ENCODE results near the gene ASB18. TPM values are rescaled to one million over a fixed set of nuclear protein-coding genes. Genes with fewer than 3 reads are reported as not detected.

ASB18 gene
- total and polyA plus RNA-seq, 10 of the 15 experiments (the other 5 are each of a cell fraction or from before 2014, with no cell fraction given): not detected

DNA sequence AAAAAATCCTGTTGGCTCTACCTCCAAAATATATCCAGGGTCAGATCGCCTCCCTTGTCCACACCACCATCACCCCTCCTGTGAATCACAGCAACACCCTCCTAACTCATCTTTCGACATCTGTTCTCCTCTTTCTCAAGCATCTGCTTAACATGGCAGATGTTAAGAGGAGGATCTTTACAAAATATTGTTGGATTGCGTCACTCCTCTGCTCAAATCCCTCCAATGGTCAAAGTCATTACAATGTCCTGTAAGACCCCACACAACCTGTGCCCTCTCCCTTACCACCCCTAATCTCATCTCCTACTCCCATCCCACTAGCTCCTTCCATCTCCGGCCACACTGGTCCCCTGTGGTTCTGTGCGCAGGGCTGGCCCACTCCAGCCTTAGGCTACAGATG is 59.3 kb downstream of the ASB18 start (continued):
- TF ChIP-seq, protein P1, sequence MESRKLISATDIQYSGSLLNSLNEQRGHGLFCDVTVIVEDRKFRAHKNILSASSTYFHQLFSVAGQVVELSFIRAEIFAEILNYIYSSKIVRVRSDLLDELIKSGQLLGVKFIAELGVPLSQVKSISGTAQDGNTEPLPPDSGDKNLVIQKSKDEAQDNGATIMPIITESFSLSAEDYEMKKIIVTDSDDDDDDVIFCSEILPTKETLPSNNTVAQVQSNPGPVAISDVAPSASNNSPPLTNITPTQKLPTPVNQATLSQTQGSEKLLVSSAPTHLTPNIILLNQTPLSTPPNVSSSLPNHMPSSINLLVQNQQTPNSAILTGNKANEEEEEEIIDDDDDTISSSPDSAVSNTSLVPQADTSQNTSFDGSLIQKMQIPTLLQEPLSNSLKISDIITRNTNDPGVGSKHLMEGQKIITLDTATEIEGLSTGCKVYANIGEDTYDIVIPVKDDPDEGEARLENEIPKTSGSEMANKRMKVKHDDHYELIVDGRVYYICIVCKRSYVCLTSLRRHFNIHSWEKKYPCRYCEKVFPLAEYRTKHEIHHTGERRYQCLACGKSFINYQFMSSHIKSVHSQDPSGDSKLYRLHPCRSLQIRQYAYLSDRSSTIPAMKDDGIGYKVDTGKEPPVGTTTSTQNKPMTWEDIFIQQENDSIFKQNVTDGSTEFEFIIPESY (IDR thresholded peaks at IDR 0.05): no peak
- TF ChIP-seq ZNF24 (IDR thresholded peaks at IDR 0.05) (no peak), NRF1 (conservative IDR thresholded peaks at IDR 0.05; ENCODE audit: low read depth, low read length) (no peak), BMI1 (IDR thresholded peaks at IDR 0.05; ENCODE audit: borderline replicate concordance) (no peak), TARDBP (IDR thresholded peaks at IDR 0.05; ENCODE audit: borderline replicate concordance) (no peak), SIX5 (IDR thresholded peaks at IDR 0.05; ENCODE audit: low read depth, low read length, severe bottlenecking) (no peak), NFIC (IDR thresholded peaks at IDR 0.05; ENCODE audit: low read depth, low read length) (no peak), NR2C2 (IDR thresholded peaks at IDR 0.05; ENCODE audit: borderline replicate concordance, control insufficient read depth, insufficient read length, low read depth) (no peak), POLR2AphosphoS2 (IDR thresholded peaks at IDR 0.05; ENCODE audit: low read depth, low read length) (no peak), DPF2 (IDR thresholded peaks at IDR 0.05) (no peak)

DNA sequence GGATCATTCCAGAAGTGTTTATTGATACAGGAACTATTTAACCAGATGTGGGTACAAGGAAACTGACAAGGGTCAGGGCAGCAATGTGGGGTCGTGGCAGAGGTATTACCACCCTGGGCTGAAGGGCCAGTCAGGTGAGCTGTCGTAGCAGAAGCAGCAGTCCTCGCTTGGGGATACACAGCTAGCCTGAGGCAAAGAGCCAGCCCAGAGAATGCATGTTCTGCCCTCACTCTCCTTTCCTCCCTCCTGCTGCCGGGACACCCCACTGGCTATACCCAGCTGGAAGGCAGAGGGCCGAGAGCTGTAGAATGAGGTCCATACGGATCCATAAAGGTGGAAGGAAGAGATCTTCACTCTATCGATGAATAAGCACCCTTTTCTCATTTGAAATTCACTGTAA is 63.8 kb downstream of the ASB18 start:
- ChIA-PET CTCF (no interaction called here), POLR2A (no interaction called here), SMC1A (ENCODE audit: uncharacterized antibody, unreplicated experiment) (no interaction called here), RAD21 (ENCODE audit: unreplicated experiment) (no interaction called here)
- WGBS (ENCODE audit: insufficient coverage, insufficient replicate concordance, low lambda C conversion rate, missing lambda C conversion rate): 7% methylated on average over 7 of the region's 7 CpGs
- in situ Hi-C loops (cut with MboI): no loop called here
- H3K36me3 ChIP-seq (ENCODE audit: control insufficient read depth in 2 of 2, insufficient read depth in 2 of 2, low read length in 1 of 2): no peaks in the 10 kb centered on the region
- no peak for TF ChIP-seq WRNIP1 (IDR thresholded peaks at IDR 0.05; ENCODE audit: borderline replicate concordance, low read depth, low read length)
- no peaks in the 10 kb centered on the region for H3K9me3 ChIP-seq (replicated peaks; ENCODE audit: control insufficient read depth, insufficient read depth, low read length)
- no peak for ATAC-seq
- no peak overlapping the region for H3K27ac ChIP-seq (ENCODE audit: control insufficient read depth, insufficient read depth)
- H2AFZ ChIP-seq (ENCODE audit: control insufficient read depth, low read depth, low read length): no peak overlapping the region
- intact Hi-C loops (cut with micrococcal nuclease; ENCODE audit: unreplicated experiment): no loop called here
- no peak overlapping the region for H3K4me3 ChIP-seq
- BruUV-seq (replicated peaks): no TSS peak
- H3K4me2 ChIP-seq (ENCODE audit: control insufficient read depth, insufficient read depth): no peak overlapping the region
- no peaks in the 10 kb centered on the region for H3K4me1 ChIP-seq (ENCODE audit: control insufficient read depth, insufficient read depth, low read length)
- no peaks in the 10 kb centered on the region; a peak in 1 of 4 replicates for H3K27me3 ChIP-seq (replicated peaks in 1 of 2; ENCODE audit: control insufficient read depth in 2 of 2, insufficient read depth in 2 of 2, low read length in 1 of 2)
- no peaks in the 10 kb centered on the region for H4K20me1 ChIP-seq (ENCODE audit: control insufficient read depth, insufficient read depth)
- H3K9ac ChIP-seq (ENCODE audit: control insufficient read depth, insufficient read depth, low read length): no peak overlapping the region
- DNase-seq (ENCODE audit: low read depth, low spot score): no peak
- FAIRE-seq: no peak
- no peaks in the 10 kb centered on the region for H3K79me2 ChIP-seq (ENCODE audit: control insufficient read depth, insufficient read depth, low read length)

Data from GM12878 (cell line).